Activated CD8-positive, alpha-beta memory T cell treated with anti-CD3 and anti-CD28 coated beads, Interleukin-2, amount 50 U/mL, for 24 hours (primary cell): ENCODE results near the gene DNMT3A.

ENCODE experiments used
- DNase-seq: peaks from one replicate; pipeline ENCODE4 v3.0.0-alpha.2; 2020; ENCODE audit errors: extremely low read depth

DNMT3A gene

DNA sequence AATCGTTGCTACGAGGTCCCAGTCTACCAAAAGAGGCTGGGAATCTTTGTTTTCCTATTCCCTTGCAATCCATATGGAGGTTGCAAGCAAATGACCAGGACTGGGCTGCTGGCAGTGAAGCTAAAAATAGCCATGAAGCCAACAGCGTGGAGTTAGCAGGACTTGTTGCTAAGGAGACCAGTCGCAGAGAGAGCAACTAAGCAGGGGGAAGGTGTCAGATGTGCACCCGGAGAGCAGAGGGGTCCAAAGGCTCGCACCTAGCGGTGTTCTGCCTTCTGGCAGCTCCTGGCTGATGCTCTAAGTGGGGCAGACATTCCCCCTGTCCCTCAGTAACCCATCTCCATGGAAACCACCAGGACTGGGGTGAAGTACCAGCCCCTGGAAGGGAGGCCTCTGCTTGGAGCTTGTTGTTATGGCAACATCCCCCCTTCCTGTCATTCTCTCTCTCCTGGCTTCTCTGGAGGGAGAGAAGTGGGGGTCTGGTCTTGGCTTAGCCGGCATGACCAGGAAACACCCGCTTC is 84.6 kb downstream of the DNMT3A start:
- DNase-seq = no peak

DNA sequence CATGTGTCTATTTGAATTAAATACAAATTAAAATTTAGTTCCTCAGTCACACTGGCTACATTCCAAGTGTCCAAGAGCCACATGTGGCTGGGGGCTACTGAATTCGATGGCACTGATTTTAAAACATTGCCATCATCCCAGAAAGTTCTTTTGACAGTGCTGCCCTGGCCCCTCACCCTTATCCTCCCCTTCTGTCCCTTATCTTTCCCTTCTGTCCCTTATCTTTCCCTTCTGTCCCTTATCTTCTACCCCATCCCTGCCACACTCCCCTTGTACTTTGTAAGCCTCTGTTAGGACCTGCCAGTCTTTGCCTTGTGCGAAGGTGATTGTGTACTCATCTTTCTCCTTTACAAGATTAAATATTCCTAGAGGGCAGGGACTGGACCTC is 85.2 kb downstream of the DNMT3A start:
- no peak for DNase-seq

- no peak for DNase-seq
Observed at GRCh38 chr2:25255745-25256487, 85.8 kb downstream of the DNMT3A start.

GRCh38 chr2:25254961-25255360 is 86.8 kb downstream of the DNMT3A start:
- no peak for DNase-seq

DNA sequence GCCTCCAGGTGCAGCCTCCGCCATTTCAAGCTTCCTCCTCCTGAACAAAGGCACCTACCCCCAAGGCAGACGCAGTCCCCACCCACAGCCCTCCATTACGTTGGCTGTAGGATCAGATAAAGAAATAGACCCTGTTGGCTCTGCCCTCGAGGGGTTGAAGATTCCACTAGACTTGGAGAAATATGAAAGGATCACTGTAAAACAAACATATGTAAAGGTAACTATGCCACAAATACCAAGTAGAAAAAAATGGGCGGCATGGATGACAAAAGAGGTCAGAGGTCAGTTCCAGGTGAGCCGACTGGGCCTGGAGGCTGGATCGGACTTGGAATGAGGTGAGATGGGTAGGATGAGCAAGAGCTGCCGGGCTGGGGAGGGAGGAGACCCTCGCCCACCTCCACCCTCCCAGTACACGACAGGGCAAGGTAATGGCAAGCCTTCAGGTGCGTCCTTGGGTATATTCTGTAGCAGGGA is 88.5 kb downstream of the DNMT3A start:
- DNase-seq = no peak

- no peak for DNase-seq
Observed at GRCh38 chr2:25252291-25253152, 89.2 kb downstream of the DNMT3A start.

DNA sequence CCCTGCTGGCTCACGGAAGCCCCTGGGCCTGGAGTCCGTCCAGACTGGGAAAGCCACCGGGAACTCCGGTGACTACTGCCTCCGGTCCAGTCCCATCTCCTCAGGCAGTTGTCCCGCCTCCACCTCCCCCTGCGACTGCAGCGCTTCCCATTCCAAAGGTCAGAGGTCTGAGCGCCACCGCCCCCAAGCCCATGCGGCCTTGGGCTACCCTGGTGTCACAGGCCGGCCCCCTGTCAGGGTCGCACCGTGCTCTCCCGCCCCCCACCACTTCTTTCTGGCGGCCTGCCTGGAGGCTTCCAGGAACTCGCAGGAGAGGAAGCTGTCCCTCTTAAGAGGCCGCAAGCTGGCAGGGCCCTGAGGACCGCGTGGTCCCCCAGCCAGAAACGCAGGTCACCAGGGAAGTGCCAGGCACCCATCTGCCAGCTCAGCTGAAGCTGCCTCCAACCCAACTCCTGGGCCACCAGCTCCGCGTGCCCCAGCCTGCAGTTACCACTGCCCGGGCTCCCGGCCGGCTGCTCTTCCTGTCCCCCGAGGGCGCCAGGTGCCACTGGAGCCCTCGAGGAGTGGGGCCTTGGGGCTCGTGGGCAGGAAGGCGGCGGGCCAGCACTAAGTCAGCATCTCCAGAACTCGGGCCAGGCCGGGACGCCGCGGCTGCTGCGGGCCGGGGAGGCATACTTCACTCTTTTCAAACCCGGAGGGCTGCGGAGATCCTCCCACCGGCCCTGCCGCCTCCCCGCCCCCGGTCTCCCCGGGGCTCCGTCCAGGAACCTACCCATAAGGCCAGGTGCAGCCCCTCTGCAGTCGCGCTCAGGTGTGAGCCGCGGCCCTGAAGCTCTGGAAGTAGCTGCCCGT is 90.1 kb downstream of the DNMT3A start:
- no peak for DNase-seq

- DNase-seq = no peak
Observed at GRCh38 chr2:25251071-25251421, 90.7 kb downstream of the DNMT3A start.

- DNase-seq = no peak
Observed at GRCh38 chr2:25250331-25251070, 91.2 kb downstream of the DNMT3A start.

DNA sequence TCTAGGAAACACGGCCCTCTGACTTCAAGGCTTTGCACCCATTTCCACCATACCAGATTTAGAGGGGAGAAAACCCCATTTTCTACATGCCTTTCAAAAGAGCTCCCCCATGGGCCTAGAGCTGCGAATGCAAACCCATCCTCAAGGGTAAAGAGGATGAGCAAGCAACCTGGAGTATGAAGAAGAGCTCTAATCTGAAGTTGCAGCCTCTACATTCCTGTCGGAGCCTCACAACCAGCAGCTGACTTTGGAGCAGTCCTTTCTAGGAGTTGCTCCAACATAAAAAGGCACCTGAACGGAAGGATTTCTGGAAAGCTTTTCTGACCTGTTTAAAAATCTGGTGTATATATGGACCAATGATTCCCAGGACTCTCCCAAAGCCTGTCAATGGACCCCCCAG is 91.9 kb downstream of the DNMT3A start:
- no peak for DNase-seq

DNA sequence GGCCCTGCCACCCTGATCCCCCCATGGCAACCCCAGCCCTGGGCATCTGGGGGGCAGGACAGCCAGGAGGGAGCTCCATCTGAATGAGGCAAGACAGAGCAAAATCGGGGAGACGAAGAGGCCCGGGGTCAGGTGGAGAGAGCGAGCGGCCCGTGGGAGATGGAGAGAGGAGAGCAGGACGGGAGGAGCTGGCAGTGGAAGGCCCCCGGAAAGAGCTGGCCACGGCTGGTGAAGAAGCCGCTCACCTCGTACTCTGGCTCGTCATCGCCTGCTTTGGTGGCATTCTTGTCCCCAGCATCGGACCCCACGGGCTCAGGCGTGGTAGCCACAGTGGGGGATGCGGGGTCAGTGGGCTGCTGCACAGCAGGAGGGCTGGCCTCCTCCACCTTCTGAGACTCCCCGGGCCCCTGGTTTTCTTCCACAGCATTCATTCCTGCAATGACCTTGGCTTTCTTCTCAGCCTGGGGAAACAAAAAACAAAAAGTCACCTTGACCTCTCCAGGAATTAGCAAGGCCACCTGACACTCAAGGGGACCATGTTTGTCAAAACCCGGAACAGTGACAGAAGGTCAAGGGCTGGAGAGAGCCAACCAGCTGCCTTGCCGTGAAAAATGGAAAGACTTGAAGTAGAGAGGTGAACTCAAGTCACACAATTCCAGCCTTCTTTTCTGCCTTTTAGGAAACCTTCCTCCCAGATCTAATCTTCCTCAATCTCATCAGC is 93.8 kb downstream of the DNMT3A start:
- no peak for DNase-seq

DNA sequence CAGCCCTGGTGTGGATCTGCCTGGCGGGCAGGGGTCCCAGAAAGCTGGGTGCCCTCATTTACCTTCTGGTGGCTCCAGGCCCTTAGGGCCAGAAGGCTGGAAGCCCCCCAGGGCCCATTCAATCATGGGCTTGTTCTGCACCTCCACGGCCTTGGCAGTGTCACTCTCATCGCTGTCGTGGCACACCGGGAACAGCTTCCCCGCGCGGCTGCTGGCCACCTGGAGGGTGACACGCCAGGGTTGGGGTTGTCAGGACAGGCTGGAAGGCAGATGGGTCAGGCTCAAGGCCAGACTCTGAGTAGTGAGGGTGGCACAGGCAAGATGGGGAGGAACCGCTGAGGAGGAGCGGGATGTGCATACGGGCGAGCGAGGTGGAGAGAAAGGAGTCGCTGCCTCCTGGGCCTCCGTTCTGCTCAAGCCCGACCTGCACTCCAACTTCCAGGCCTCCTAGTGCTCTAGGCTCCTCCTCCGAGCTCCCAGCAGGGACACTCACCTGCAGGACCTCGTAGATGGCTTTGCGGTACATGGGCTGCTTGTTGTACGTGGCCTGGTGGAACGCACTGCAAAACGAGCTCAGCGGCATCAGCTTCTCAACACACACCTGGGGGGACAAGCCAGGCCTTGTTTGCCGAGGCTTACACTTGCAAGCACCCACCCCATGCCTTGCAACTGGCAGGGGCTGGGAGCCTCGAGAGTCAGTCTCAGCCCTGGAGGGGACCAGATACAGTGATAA is 95.0 kb downstream of the DNMT3A start:
- DNase-seq = no peak

GRCh38 chr2:25246001-25246400 is 95.7 kb downstream of the DNMT3A start:
- no peak for DNase-seq

DNA sequence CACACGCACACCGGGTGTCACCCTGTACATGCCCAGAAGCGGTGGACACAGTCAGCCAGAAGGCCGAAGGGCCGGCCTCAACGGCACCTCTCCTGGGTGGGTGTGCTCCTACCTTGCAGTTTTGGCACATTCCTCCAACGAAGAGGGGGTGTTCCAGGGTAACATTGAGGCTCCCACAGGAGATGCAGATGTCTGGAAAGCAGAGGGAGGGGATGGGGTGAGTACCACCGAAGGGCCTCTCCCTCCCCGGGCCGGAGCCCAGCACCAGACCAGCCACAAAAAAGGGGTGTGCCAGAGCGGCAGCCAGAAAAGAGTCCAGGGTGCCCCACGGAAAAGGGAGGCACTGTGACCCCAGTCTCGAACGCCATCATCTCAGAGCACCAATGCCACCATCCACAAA is 96.6 kb downstream of the DNMT3A start:
- no peak for DNase-seq

- no peak for DNase-seq
Observed at GRCh38 chr2:25243995-25244394, 97.7 kb downstream of the DNMT3A start.

- DNase-seq = no peak
Observed at GRCh38 chr2:25241452-25241851, 100.3 kb downstream of the DNMT3A start.

GRCh38 chr2:25240636-25241035 is 101.1 kb downstream of the DNMT3A start:
- no peak for DNase-seq

GRCh38 chr2:25238920-25239319 is 102.8 kb downstream of the DNMT3A start:
- no peak for DNase-seq

DNA sequence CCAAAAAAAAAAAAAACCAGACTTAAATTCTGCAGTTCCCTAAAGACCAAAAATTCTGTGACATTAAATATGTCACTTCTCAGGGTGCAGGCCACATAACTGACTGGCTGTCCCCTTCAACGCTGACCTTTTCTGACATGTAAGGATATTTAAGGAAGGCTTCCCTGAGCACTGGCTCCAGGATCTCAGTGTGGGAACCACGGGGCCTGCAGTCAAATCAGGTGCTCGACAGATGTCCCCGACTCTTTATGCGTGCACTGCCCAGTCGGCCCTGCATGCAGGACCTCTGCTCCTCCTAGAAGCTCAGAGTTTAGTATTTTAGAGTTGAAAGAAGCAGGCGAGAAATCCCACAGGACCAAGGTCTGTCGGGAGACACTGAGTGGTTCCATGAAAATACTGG is 104.0 kb downstream of the DNMT3A start:
- no peak for DNase-seq

DNA sequence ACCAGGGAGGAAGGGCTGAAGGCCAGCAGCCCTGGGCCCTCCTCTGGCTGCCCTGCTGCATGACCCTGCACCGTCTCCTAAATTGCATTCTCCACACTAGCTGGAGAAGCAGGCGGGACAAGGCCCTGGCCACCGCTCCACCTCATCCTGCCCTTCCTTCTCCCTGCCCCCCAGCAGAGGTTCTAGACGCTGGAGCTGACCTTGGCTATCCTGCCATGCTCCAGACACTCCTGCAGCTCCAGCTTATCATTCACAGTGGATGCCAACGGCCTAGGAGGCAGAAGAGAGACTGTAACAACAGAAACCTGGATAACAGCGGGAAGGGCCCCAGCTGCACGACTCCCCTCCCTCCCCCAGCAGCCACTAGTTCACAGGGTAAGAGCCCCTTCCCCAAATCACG is 105.0 kb downstream of the DNMT3A start:
- no peak for DNase-seq
